GM18858 (cell line): ENCODE data around the gene TMEM163.
"Not testable (repeated sequence)": the region's sequence is repeated elsewhere in the genome, so short reads cannot be mapped to it uniquely, and the experiment has no call there.

Experiments
- ATAC-seq: cut with Tn5 transposase; IDR thresholded peaks from one replicate; pipeline ENCODE4 v1.9.1; 2021; ENCODE audit not compliant: unreplicated experiment

The TMEM163 gene

DNA sequence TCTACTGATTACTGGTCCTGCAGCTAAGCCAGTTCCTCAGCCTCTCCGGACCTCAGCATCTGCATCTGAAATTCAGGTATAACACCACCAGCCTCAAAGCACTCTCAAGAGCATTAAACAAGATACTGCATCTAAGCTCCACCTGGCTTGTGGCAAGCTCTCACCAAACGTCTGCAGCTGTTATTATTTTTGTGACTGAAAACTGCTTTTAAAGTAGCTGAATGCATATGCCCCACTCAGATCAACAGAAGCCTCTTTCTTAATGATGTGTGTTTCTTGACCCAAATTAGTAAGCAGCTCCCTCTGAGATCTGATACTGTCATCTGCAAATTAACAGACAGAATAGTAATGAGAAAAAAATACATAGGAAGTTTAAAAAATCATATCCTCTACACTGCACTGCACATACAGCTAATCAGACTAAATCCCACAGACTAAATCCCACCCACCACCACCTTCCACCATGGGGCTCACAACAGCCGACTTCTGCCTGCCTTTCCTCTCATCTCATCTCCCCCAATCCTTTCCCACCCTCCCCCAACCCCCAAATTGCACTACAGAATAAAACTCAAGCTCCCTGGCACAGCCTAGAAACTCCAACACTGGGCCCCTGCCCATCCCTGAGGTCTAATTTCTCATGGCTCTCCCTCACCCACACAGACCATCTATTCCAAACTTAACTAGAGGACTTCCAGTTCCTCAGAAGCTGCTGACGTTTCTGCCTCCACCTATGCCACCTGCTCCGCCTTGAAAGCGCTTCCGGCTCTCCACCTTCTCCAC is 52.9 kb downstream of the TMEM163 start:
- no peak for ATAC-seq

DNA sequence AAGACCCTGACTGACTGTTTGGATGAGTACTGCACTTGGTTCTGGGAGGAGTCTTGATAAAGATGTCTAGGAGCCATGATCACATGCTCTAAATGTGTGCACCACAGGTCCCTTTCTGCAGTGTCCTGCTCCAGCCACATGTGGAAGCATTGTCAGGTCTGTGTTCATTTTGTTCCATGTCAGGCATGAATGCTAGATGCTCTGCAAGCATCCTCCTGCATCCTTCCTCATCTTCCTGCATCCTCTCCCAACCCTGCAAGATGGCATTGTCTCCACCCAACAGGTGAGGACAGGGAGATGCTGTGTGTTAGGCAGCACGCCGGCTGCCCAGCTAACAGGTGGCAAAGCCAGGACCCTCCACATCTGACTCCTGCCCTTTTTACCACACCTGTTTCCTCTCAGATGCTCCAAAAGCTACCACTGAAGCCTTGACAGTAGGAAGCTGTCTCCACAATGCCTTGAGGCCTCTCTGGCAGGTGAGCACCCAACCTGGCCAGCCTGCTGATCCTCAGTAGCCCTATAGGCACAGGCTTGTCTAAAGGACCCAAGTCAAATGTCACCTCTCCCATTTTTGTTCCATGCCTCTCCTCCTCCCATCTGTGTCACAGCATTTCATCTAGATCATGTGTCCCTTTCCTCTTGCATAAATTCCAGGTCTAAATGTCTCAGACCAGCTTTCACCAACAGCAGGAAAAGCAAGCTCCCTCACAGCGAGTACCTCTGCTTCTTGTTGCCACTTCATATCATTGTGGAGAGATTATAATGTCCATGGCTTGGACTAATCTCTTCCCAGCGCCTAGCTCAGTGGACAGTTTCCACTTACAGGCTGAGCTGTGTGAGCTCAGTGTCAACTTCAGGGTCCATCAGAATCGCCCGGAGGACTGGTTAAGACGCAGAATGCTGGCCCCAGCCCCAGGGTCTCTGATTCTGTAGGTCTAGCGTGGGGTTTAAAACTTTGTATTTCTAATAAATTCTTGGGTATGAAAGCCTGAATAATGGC is 55.0 kb downstream of the TMEM163 start:
- ATAC-seq, result no peak

DNA sequence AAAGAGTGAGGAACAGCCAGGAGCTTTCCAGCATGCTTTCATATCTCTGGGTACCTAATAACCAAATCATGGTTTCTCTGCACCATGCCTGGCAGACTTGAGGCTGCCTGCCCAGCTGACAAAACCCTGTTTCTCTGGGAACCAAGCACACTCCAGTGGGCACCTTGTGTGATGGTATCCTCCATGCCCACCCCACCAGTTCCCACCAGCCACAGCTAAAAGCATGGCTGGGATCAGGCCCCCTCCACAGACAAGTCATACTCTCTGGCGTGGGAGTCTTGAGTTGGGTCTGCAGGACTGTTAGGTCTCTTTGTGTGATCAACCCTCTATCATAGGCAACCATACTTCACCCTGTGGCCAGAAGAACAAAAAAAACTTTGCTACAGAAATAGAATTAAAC is 56.0 kb downstream of the TMEM163 start:
- ATAC-seq, result no peak

DNA sequence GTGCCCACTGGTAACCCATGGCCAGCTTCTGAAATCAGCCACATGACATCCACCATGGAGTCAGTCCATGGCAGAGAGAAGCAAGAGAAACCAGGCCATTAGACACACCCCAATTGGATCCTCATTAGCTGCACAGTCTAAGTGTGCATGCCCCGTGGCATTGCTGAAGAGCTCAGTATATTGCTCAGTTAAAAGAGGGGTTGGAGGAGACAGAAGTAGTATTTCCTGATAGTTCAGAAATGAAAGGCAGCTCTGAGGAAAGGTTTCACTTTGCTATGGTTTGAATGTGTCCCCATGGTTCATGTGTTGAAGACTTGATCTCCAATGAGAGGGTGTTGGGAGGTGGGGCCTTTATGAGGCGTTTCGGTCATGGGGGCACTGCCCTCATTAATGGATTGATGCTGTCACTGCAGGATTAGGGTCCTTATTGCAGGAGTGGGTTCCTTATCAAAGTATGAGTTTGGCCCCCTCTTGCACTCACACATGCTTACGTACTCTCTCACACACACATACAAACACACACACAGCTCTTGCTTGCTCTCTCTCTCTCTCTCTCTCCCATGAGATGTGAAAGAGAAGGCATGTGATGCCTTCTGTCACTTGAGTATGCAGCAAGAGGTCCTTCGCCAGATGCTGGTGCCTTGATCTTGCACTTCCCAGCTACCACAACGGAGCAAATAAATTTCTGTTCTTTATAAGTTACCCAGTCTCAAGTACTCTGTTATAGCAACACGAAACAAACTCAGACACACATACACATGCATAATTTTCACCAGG is 58.0 kb downstream of the TMEM163 start:
- no peak for ATAC-seq

DNA sequence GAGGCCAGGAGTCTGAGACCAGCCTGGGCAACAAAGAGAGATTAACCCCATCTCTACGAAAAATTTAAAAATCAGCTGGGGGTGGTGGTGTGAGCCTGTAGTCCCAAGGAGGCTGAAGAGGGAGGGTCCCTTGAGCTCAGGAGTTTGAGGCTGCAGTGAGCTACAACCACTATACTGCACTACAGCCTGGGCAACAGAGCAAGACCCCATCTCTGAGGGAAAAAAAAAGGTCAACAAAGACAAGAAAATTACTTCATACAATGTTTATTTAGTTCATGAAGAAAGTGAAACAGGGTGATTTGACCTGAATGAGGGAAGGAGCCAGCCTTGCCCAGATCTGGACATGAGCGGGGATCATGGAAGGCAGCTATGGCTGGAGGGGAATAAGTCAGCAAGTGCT is 59.1 kb downstream of the TMEM163 start:
- ATAC-seq, result no peak

DNA sequence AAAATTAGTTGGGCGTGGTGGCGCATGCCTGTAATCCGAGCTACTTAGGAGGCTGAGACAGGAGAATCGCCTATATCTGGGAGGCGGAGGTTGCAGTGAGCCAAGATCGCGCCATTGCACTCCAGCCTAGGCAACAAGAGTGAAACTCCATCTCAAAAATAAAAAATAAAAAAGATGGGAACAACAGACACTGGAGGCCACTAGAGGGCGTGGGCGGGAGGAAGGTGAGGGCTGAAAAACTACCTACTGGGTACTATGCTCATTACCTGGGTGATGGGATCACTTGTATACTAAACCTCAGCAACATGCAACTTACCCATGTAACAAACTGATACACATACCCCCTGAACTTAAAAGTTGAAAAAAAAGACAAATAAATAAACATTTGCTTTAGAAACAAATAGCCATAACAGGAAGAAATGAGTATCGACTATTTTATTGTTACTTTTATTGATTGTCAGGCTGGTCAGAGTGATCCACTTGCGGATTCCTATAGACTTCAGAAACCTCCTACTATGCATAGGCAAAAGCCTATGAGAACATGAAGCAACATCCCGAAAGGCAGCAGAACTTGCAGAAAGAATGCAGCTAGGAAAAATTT is 61.0 kb downstream of the TMEM163 start:
- no peak for ATAC-seq

DNA sequence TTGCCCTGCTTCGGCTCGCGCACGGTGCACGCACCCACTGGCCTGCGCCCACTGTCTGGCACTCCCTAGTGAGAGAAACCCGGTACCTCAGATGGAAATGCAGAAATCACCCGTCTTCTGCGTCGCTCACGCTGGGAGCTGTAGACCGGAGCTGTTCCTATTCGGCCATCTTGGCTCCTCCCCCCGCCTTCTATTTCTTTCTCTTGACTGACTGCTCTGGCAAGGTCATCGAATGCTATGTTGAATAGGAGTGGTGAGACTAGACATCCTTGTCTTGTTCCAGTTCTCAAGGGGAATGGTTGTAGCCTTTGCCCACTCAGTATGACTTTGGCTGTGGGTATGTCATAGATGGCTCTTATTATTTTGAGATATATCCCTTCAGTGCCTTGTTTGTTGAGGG is 62.4 kb downstream of the TMEM163 start:
- ATAC-seq, result not testable (repeated sequence)

DNA sequence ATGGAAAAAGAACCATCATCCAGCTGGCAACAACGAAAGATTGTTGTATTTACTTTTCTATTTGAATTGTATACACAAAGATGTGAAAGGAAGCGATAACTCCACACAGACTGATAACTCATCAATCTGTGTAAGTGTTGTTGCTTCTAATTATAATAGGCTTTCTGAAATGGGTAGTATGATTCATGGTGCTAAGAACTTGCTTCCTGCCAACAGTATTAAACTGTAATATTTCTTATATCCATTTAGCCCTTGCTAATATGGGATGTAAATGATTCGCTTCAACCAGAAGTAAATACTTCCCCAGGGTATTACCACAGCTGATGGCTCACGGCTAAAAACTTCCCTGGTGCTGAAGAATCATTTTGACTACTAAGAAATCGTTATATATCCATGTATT is 70.2 kb downstream of the TMEM163 start:
- ATAC-seq, result no peak

DNA sequence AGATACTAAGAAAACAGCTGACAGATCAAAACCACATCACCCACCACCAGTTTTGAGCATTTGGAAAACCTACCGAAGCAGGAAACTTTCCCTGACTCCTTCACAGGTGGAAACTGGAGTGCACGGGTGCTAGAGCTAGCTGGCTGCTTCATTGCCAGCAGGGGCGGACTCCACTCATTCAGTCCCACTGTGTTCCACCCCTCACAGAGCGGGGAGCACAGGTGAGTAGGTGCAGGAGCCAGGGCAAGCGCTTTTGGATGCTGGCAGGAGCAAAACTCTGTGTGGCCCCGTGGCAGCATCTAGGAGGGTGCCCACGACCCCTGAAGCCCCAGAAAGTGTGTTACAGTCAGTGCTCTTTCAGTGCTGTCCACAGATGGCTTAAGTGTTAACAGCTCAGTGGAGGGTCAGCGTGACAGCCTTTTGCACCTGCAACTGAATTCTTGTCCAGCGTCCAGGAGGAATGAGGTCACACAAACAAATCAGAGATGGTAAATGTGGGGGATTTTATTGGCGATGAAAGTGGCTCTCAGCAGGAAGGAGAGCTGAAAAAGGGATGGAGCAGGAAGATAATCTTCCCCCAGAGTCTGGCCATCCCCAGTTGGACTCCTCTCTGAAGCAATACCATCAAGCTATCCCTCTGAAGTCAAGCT is 71.1 kb downstream of the TMEM163 start:
- ATAC-seq, result no peak

DNA sequence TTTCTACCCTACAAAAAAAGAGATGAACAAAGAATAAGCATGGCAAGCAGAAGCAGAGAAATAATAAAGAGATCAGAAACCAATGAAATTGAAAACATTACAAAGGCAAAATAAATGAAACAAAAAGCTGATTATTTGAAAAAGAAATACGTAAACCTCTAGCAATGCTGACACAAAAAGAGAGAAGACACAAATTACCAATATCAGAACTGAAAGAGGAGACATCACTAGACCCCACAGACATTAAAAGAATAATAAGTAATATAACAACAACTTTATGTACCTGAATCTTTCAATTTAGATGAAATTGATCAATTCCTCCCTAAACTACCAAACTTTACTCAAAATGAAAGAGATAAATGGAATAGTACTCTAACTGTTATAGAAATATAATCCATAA is 75.9 kb downstream of the TMEM163 start:
- ATAC-seq, result peak; percentile 66

DNA sequence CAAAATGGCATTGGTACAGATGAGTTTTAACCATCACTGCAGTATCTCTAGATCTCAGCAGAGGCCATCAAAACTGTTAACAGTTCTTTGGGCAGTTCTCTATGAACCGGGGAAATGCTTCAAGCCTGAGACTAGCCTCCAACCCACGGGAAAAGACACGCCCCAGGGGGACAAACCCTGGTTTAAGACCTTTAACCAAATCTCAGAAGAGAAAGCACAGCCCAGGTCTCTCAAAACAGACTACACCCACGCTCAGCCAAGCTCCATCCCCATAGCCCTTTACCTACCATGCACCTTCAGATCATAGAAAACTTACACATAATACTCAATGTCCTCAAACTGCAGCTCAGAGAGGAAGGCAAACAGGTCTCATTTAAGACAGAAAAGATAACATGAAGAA is 78.3 kb downstream of the TMEM163 start:
- ATAC-seq, result peak; percentile 41

DNA sequence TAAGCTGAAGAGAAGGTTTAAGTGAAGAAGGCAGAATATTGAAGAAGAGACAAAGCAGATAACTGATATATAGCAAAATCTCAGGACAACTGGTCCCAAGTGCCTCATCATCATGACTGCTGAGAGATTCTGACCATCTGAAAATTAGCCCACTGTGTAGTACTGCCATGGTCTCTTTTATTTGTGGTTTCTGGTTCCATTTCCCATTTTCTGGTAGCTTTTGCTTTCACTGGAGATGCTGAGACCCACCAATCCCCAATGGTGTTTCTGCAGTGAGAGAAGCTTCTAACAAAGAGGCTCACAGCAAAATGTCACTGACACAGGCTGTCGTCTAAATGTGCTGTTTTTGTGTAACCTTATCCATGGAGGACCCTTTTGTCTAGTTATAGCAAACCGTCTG is 79.5 kb downstream of the TMEM163 start:
- ATAC-seq, result no peak

DNA sequence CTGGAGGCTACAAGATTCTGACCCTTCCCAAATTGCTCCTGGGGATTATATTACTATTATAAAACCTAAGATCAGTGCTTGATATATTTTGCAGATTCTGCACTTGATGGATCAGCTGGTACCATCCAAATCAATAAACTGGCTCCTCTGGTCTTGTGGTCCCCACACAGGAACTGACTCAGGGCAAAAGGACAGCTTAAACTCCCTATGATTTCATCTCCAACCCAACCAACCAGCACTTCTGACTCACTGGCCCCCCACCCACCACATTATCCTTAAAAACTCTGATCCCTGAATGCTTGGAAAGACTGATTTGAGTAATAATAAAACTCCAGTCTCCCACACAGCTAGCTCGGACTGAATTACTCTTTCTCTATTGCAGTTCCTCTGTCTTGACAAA is 82.1 kb downstream of the TMEM163 start:
- ATAC-seq, result no peak

DNA sequence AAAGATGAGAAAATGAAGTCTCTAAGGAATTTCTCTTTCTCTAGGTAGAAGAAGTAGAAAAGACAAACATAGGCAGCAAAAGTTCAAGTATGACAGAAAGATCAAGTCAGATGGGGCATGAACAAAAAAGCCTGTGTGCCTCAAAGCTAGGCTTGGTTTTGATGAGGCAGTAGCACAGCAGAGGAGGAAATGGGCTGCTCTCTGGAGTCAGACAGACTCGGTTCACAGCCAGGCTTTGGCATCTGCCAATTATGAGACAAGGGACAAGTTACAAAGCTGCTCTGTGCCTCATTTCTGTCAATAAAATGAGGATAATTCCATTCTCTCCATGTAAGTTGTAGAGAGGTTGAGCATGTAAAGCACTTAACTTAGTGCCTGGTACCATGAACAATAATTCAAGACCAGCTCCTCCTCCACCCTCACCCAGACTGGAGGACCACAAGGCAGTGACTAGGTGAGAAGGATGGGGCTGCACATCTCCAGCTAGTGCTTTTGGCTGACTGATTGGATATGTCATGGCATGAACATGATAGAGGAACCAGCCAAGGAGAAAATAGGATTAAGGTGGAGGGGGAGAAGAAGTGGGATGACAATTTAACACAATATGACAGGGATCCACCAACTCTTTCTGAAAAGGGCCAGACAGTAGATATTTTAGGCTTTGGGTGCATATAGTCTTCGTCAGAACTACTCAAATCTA is 84.6 kb downstream of the TMEM163 start:
- ATAC-seq, result no peak

DNA sequence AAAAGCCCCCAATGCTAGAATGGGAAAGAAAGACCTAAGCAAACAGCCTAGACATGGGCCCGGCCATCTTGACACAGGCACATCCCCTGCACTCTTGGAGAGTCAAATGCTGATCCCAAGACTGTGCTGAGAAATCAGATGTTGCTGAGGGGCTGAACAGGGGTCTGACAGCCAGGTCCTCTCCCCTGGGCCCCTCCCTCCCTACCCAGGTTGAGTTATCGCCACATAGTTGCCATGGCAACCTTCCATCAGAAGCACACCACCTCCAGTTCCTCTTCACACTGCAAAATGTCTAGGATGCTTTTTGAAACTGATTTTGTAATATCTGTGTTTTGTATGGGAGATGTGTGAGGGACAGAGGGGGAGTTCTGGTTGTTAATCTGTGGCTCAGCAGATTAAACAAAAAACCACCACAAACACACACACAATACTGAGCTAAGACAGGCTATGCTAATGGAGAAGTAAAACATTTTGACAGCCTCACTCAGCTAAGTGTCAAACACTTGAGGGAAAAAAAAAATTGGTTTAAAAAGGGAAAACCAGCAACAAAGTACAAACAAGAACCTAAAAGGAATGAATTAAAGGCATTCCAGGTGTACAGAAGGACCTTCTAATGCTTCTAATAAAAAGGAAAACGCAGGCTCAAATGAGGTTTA is 88.2 kb downstream of the TMEM163 start:
- ATAC-seq, result no peak

DNA sequence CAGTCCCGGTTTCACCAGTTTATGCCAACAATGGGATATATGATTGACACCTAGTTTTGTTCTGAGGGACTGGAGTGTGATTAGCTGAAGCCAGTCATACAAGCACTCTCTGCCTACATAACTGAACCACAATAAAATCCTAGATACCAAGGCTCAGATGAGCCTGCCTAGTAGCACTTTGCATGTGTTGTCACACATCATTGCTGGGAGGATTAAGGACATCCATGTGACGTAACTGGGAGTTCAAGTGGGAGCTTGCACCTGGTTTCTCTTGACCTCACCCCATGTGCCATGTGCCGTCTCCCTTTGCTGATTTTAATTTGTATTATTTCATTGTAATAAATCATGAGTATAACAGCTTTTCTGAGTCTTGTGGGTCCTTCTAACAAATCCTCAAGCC is 90.3 kb downstream of the TMEM163 start:
- ATAC-seq, result no peak

DNA sequence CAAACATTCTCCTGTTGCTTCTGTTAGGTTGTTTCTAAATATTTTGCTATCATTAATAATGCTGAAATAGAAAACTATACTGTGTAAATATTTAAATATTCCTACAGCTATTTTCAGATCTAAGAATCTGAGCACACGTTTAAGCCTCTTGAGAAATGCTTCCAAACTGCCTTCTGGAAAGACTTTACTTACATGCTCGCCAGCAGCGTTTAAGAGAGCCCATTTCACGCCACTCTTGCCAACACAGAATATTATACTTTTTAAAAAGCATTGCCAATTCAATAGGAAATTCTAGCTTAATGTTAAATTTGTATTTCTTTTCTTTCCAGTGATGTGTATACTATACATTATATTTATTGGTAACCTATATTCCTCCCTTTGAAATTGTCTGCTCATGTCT is 92.0 kb downstream of the TMEM163 start:
- ATAC-seq, result no peak

DNA sequence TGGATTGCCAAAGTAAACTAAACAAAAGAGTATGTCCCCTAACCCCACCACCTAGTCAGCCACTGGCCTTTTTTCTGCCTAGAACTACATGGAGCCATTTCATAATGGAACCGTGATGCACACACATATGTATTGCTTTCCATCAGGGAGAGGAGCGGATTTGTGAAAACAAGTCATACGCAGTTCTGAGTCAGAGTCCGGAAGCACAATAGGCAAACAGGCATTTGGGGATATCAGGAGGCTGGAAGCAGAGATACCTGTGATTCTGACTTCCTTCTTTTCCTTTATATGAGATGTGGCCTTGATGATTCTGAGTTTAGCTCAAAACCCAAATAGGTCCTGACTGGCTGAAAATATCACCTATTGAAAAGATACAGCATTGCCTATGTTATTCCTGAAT is 93.5 kb downstream of the TMEM163 start:
- no peak for ATAC-seq

DNA sequence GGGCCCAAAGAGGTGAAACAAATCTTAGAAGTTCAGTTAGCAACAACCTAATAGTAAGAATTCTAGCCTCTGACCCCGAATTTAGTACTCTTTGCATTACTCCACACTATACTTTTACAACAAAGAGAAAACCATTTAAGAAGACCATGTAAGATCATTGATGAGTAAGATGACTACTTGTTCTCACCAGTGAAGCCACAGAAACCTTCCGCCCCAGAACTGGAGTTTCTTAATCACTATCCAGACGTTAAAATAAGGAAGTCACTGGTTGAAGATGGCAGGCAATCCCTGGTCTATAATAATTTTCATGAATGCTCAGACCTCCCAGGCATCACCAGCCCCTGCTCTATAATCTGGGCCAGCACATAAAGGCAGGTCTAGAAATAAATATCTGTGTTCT is 95.0 kb downstream of the TMEM163 start:
- ATAC-seq, result peak; percentile 93
